GM21360 (cell line): ENCODE results near the gene RBP4.

Experiments
- ATAC-seq: cut with Tn5 transposase; IDR thresholded peaks from one replicate; pipeline ENCODE4 v1.9.1; 2021; ENCODE audit warnings: mild to moderate bottlenecking, moderate library complexity; ENCODE audit not compliant: unreplicated experiment

Gene RBP4

GRCh38 chr10:93601146-93601773 is at the start of gene RBP4:
Gene RBP4 (minus strand): TSS chr10:93601235. CDS start chr10:93601028, 207 bp downstream.
- no peak for ATAC-seq

- no peak for ATAC-seq
These were observed 38.8 kb upstream of the RBP4 start for GRCh38 chr10:93639791-93640190.

GRCh38 chr10:93630625-93631557 is 29.9 kb upstream of the RBP4 start:
- ATAC-seq = no peak

- no peak for ATAC-seq
These were observed 28.7 kb upstream of the RBP4 start for GRCh38 chr10:93629647-93630305.

- no peak for ATAC-seq
These were observed 27.8 kb upstream of the RBP4 start for GRCh38 chr10:93628858-93629257.

GRCh38 chr10:93622942-93623341 is 21.9 kb upstream of the RBP4 start:
- ATAC-seq = no peak

GRCh38 chr10:93620925-93621324 is 19.9 kb upstream of the RBP4 start:
- ATAC-seq = no peak

- ATAC-seq = no peak
These were observed 14.7 kb upstream of the RBP4 start for GRCh38 chr10:93615576-93616235.

- no peak for ATAC-seq
These were observed 13.2 kb upstream of the RBP4 start for GRCh38 chr10:93614101-93614825.

- ATAC-seq = no peak
These were observed 12.1 kb upstream of the RBP4 start for GRCh38 chr10:93613126-93613525.

- no peak for ATAC-seq
These were observed 11.3 kb upstream of the RBP4 start, which contains the start of gene PDE6C for GRCh38 chr10:93612311-93612710. Gene PDE6C (plus strand): TSS chr10:93612537. CDS start chr10:93612726, 189 bp downstream.

GRCh38 chr10:93608421-93608820 is 7.4 kb upstream of the RBP4 start:
- ATAC-seq = no peak

- no peak for ATAC-seq
These were observed 3.1 kb upstream of the RBP4 start for GRCh38 chr10:93604146-93604545.

- no peak for ATAC-seq
These were observed 2.0 kb upstream of the RBP4 start for GRCh38 chr10:93603023-93603422.

GRCh38 chr10:93601774-93602162 is 733 bp upstream of the RBP4 start:
- ATAC-seq = no peak

GRCh38 chr10:93600446-93601145 is 439 bp downstream of the RBP4 start:
- ATAC-seq = no peak

- ATAC-seq = no peak
These were observed 1.3 kb downstream of the RBP4 start for GRCh38 chr10:93599778-93600177.

GRCh38 chr10:93599335-93599734 is 1.7 kb downstream of the RBP4 start:
- ATAC-seq = no peak

GRCh38 chr10:93598157-93598556 is 2.9 kb downstream of the RBP4 start:
- ATAC-seq = no peak
